GM23338 (cell line): ENCODE measurements around the gene MINK1. TPM values are rescaled to one million over a fixed set of nuclear protein-coding genes. Genes with fewer than 3 reads are reported as not detected.
"Not testable (repeated sequence)": the region's sequence is repeated elsewhere in the genome, so short reads cannot be mapped to it uniquely, and the experiment has no call there.

ENCODE experiments used
- ATAC-seq: fragments of 200-7000 bp; cut with Tn5 transposase; 3 replicates; pipeline ENCODE4 v1.9.1; 2020
- DNase-seq: peaks from one replicate; pipeline ENCODE4 v3.0.0-alpha.2; 2015; ENCODE audit warnings: low spot score
- H2AFZ ChIP-seq: fragments of 200-600 bp; sonication (generic); 2 replicates; pipeline ENCODE4 v1.8.0; 2016; ENCODE audit warnings: antibody characterized with exemption, mild to moderate bottlenecking, moderate library complexity
- H3F3A ChIP-seq: fragments of 200-600 bp; sonication (generic); replicated peaks from 2 replicates; pipeline ENCODE4 v1.8.0; 2017; ENCODE audit warnings: antibody characterized with exemption, mixed run types, low read depth
- H3K27ac ChIP-seq: fragments of 200-600 bp; sonication (generic); 2 replicates; pipeline ENCODE4 v1.6.1; 2016; ENCODE audit warnings: low read depth
- H3K27me3 ChIP-seq: fragments of 200-600 bp; sonication (generic); 2 replicates; pipeline ENCODE4 v1.8.0; 2016; ENCODE audit warnings: mild to moderate bottlenecking, mixed run types, moderate library complexity; ENCODE audit not compliant: insufficient read depth
- H3K36me3 ChIP-seq: fragments of 200-600 bp; sonication (generic); 2 replicates; pipeline ENCODE4 v1.8.0; 2016; ENCODE audit warnings: mild to moderate bottlenecking; ENCODE audit not compliant: insufficient read depth
- H3K4me1 ChIP-seq: fragments of 200-600 bp; sonication (generic); 2 replicates; pipeline ENCODE4 v1.8.0; 2016; ENCODE audit warnings: mild to moderate bottlenecking, moderate library complexity; ENCODE audit not compliant: insufficient read depth
- H3K4me2 ChIP-seq: fragments of 200-600 bp; sonication (generic); 2 replicates; pipeline ENCODE4 v1.7.1; 2017; ENCODE audit warnings: mixed run types
- H3K4me3 ChIP-seq: fragments of 200-600 bp; sonication (generic); 2 replicates; pipeline ENCODE4 v1.6.1; 2016; ENCODE audit warnings: mixed run types
- H3K79me2 ChIP-seq: fragments of 200-600 bp; sonication (generic); replicated peaks from 2 replicates; pipeline ENCODE4 v1.8.0; 2017; ENCODE audit warnings: mild to moderate bottlenecking; ENCODE audit not compliant: insufficient read depth
- H3K9me2 ChIP-seq: fragments of 200-600 bp; sonication (generic); 2 replicates; pipeline ENCODE4 v1.8.0; 2017; ENCODE audit not compliant: insufficient read depth
- H4K20me1 ChIP-seq: fragments of 200-600 bp; sonication (generic); replicated peaks from 2 replicates; pipeline ENCODE4 v1.8.0; 2017; ENCODE audit warnings: mild to moderate bottlenecking; ENCODE audit not compliant: insufficient read depth
- H3K27ac Mint-ChIP-seq: 2 replicates; pipeline ENCODE4 v1.8.0; 2020; ENCODE audit warnings: inconsistent platforms, mild to moderate bottlenecking, moderate library complexity, mixed read lengths
- H3K27me3 Mint-ChIP-seq: 3 replicates; pipeline ENCODE4 v1.8.0; 2022; ENCODE audit warnings: low read depth, mild to moderate bottlenecking, moderate library complexity, mixed read lengths, inconsistent platforms; ENCODE audit not compliant: insufficient read depth, poor library complexity
- H3K36me3 Mint-ChIP-seq: 3 replicates; pipeline ENCODE4 v1.8.0; 2021; ENCODE audit warnings: low read depth, mild to moderate bottlenecking, inconsistent platforms, moderate library complexity, mixed read lengths
- H3K4me1 Mint-ChIP-seq: 3 replicates; pipeline ENCODE4 v1.8.0; 2020; ENCODE audit warnings: mild to moderate bottlenecking, inconsistent platforms, mixed read lengths
- H3K4me3 Mint-ChIP-seq: 3 replicates; pipeline ENCODE4 v1.8.0; 2021; ENCODE audit warnings: moderate library complexity, mild to moderate bottlenecking, inconsistent platforms, mixed read lengths
- H3K9me3 Mint-ChIP-seq: 3 replicates; pipeline ENCODE4 v1.8.0; 2020; ENCODE audit warnings: moderate library complexity, mild to moderate bottlenecking, inconsistent platforms, mixed read lengths
- CREB1 ChIP-seq: fragments of 250-450 bp; sonication (Bioruptor Pico); IDR thresholded peaks from 2 replicates; pipeline ENCODE4 v1.5.0; 2020; ENCODE audit warnings: low read depth, mild to moderate bottlenecking, moderate library complexity
- STAT1 ChIP-seq: IDR thresholded peaks from one replicate; pipeline ENCODE4 v1.6.1; 2016; ENCODE audit warnings: antibody characterized with exemption; ENCODE audit not compliant: unreplicated experiment
- polyA plus RNA-seq: library from polyadenylated mRNA; unstranded; fragments of >200 nt; fragmentation: Nextera tagmentation; extraction: Ambion mirVana; gene quantifications from 2 replicates; pipeline ENCODE4 v1.2.1, GENCODE V29; 2016
- total RNA-seq: library from RNA; depleted of rRNA; stranded (reverse); fragments of >200 nt; shearing (Covaris generic); gene quantifications from 2 replicates; pipeline ENCODE4 v1.2.3, GENCODE V29; 2014
- TF ChIP-seq, protein P1 (sequence below): fragments of 250-450 bp; sonication (Bioruptor Pico); IDR thresholded peaks from 2 replicates; pipeline ENCODE4 v1.5.0; 2020; ENCODE audit warnings: mild to moderate bottlenecking, moderate library complexity
- TF ChIP-seq, protein P2 (sequence below), 2 experiments: fragments of 200-600 bp in 1 of 2; sonication (generic) in 1 of 2; conservative IDR thresholded peaks; 2 replicates each; pipeline versions ENCODE4 v1.5.1 to v1.6.1; 2016 to 2017; ENCODE audit warnings: antibody characterized with exemption in 2 of 2, low read depth in 2 of 2, mild to moderate bottlenecking in 2 of 2, moderate library complexity in 1 of 2

MINK1 gene
- total and polyA plus RNA-seq, 2 experiments from 2014 or later, result 17.3 to 54.9 TPM

DNA sequence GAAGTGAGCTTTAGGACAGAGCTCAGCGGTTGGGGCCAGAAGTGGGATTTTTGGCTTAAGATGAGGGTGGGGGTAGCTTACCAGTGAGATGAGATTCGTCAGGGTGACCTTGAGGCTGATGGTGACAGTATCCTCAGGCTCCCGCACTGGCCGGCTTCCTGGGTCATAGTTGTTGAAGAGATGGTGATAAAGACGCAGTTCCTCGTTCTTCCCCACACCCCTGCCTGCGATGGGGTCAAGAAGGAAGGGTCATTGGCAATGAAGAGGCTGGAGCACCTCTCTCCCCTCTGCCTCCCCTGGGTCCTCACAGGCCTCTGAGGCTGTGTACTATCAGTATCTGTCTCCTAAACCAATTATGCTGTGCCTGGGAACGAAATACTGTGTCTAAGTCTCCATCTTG, 69.4 kb downstream of the MINK1 start (continued):
- TF ChIP-seq, protein P1, sequence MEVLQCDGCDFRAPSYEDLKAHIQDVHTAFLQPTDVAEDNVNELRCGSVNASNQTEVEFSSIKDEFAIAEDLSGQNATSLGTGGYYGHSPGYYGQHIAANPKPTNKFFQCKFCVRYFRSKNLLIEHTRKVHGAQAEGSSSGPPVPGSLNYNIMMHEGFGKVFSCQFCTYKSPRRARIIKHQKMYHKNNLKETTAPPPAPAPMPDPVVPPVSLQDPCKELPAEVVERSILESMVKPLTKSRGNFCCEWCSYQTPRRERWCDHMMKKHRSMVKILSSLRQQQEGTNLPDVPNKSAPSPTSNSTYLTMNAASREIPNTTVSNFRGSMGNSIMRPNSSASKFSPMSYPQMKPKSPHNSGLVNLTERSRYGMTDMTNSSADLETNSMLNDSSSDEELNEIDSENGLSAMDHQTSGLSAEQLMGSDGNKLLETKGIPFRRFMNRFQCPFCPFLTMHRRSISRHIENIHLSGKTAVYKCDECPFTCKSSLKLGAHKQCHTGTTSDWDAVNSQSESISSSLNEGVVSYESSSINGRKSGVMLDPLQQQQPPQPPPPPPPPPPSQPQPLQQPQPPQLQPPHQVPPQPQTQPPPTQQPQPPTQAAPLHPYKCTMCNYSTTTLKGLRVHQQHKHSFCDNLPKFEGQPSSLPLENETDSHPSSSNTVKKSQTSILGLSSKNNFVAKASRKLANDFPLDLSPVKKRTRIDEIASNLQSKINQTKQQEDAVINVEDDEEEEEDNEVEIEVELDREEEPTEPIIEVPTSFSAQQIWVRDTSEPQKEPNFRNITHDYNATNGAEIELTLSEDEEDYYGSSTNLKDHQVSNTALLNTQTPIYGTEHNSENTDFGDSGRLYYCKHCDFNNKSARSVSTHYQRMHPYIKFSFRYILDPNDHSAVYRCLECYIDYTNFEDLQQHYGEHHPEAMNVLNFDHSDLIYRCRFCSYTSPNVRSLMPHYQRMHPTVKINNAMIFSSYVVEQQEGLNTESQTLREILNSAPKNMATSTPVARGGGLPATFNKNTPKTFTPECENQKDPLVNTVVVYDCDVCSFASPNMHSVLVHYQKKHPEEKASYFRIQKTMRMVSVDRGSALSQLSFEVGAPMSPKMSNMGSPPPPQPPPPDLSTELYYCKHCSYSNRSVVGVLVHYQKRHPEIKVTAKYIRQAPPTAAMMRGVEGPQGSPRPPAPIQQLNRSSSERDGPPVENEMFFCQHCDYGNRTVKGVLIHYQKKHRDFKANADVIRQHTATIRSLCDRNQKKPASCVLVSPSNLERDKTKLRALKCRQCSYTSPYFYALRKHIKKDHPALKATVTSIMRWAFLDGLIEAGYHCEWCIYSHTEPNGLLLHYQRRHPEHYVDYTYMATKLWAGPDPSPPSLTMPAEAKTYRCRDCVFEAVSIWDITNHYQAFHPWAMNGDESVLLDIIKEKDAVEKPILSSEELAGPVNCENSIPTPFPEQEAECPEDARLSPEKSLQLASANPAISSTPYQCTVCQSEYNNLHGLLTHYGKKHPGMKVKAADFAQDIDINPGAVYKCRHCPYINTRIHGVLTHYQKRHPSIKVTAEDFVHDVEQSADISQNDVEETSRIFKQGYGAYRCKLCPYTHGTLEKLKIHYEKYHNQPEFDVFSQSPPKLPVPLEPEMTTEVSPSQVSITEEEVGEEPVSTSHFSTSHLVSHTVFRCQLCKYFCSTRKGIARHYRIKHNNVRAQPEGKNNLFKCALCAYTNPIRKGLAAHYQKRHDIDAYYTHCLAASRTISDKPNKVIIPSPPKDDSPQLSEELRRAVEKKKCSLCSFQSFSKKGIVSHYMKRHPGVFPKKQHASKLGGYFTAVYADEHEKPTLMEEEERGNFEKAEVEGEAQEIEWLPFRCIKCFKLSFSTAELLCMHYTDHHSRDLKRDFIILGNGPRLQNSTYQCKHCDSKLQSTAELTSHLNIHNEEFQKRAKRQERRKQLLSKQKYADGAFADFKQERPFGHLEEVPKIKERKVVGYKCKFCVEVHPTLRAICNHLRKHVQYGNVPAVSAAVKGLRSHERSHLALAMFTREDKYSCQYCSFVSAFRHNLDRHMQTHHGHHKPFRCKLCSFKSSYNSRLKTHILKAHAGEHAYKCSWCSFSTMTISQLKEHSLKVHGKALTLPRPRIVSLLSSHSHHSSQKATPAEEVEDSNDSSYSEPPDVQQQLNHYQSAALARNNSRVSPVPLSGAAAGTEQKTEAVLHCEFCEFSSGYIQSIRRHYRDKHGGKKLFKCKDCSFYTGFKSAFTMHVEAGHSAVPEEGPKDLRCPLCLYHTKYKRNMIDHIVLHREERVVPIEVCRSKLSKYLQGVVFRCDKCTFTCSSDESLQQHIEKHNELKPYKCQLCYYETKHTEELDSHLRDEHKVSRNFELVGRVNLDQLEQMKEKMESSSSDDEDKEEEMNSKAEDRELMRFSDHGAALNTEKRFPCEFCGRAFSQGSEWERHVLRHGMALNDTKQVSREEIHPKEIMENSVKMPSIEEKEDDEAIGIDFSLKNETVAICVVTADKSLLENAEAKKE (CRISPR knock-in tag), result no peak
- TF ChIP-seq, protein P2, sequence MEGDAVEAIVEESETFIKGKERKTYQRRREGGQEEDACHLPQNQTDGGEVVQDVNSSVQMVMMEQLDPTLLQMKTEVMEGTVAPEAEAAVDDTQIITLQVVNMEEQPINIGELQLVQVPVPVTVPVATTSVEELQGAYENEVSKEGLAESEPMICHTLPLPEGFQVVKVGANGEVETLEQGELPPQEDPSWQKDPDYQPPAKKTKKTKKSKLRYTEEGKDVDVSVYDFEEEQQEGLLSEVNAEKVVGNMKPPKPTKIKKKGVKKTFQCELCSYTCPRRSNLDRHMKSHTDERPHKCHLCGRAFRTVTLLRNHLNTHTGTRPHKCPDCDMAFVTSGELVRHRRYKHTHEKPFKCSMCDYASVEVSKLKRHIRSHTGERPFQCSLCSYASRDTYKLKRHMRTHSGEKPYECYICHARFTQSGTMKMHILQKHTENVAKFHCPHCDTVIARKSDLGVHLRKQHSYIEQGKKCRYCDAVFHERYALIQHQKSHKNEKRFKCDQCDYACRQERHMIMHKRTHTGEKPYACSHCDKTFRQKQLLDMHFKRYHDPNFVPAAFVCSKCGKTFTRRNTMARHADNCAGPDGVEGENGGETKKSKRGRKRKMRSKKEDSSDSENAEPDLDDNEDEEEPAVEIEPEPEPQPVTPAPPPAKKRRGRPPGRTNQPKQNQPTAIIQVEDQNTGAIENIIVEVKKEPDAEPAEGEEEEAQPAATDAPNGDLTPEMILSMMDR (conservative IDR thresholded peaks at IDR 0.05; ENCODE audit: low read depth in 2 of 2), result no peak

DNA sequence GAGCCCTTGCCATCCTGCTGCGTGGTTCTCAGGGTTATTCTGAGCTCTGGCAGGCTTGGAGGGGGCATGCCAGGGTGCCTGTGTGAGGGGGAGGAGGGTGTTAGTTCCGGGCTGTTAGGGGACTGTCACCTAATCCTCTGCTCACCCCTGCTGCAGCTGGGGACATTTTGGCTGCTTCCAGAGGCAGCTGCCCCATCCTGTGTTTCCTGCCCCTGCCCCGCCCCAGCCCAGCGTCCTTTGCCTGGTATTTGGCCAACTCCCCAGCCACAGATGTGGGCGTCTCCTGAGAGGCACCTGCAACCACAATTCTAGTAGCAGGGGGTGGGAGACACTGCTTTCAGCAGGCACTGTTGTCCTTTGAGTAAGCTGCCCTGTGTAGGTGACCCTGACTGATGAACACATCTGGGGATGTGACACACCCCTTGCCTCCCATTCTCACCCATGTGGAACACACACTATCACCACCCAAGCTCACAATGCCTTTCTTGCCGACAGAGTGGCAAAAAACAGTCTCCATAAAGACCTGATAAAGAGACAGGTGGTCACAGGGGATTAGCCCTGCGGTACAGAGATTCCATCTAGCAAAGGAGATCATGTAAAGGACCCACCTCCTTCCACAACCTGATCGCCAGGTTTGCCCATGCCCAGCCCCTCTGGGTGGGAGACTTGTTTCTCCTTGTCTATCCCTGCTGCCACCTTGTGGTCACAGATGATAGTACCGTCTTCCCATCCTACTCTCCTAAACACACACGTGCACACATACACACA, 70.1 kb downstream of the MINK1 start, which contains the start of gene CHRNE:
TSS of gene CHRNE (minus strand) at position 48 of the 768 bp plus-strand sequence. CDS start at position 13, 35 bp downstream.
- H3K36me3 ChIP-seq, result no peaks in the 10 kb centered on the region
- H3K4me3 ChIP-seq, result no peak within 1 kb of the TSS
- peaks cover 9% of the 10 kb centered on the region for H3K27me3 ChIP-seq
- no peaks in the 10 kb centered on the region for H3K9me2 ChIP-seq
- H3F3A ChIP-seq, result peaks cover 35% of the 10 kb centered on the region
- 0 out of 2 replicates have a peak, but pooled peaks cover 3% of the 10 kb centered on the region for H3K4me1 ChIP-seq
- TF ChIP-seq STAT1 (no peak), CREB1 (0 out of 2 replicates have a peak, but pooled peaks have one; percentile 11)
- TF ChIP-seq, protein P2 (conservative IDR thresholded peaks at IDR 0.05; ENCODE audit: low read depth in 2 of 2), result peak; percentile 82 to 92
- Mint-ChIP-seq H3K4me1 (peaks cover 15% of the 10 kb centered on the region), H3K9me3 (no peaks in the 10 kb centered on the region), H3K4me3 (no peak within 1 kb of the TSS; the same call in 2 of the 3 replicates), H3K27me3 (peaks cover 25% of the 10 kb centered on the region), H3K27ac (no peak within 1 kb of the TSS), H3K36me3 (no peaks in the 10 kb centered on the region)
- H3K4me2 ChIP-seq, result no peak within 1 kb of the TSS
- H2AFZ ChIP-seq, result no peak within 1 kb of the TSS
- H3K27ac ChIP-seq, result no peak within 1 kb of the TSS
- H4K20me1 ChIP-seq, result no peaks in the 10 kb centered on the region
- no peaks in the 10 kb centered on the region for H3K79me2 ChIP-seq
- DNase-seq (peak; percentile 96), ATAC-seq (peak; percentile 15)

- not testable (repeated sequence) for H3K9me3 Mint-ChIP-seq, H3K4me2 ChIP-seq, H3K9me2 ChIP-seq, H3K27ac ChIP-seq, ATAC-seq, H3K79me2 ChIP-seq, H3K4me1 ChIP-seq, H3K36me3 Mint-ChIP-seq, H4K20me1 ChIP-seq, H3K4me3 Mint-ChIP-seq, H3K27ac Mint-ChIP-seq, H3K36me3 ChIP-seq, H2AFZ ChIP-seq, DNase-seq, H3K27me3 ChIP-seq, H3K4me3 ChIP-seq, H3K4me1 Mint-ChIP-seq
- peaks cover 21% of the 10 kb centered on the region for H3F3A ChIP-seq
- peaks cover 11% of the 10 kb centered on the region for H3K27me3 Mint-ChIP-seq
Observed at GRCh38 chr17:4906642-4907041, 73.5 kb downstream of the MINK1 start.
